Measurements from ENCODE around the gene ALDH1A1.

ALDH1A1 gene

DNA sequence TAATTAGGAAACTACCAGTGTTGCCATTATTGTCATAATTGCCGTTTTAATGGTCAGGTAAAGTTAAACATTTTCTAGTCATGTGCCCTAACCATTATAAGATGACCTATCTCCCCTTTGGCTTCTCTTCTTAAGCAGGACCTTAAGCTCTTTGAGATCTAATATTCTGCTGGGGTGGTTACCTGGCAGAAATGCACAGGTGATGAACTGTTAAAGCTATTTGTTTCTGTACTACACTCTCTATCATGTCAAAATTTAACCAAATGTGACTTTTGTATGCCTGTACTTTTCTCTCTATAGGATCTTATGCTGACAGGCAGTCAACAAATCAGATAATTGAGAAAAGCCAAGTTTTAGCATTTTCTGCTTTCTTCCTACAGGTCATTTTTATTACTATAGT, 23.3 kb downstream of the ALDH1A1 start:
- ATAC-seq (replicated peaks) (no peak), DNase-seq (no peak)
- peaks cover 0 to 1% of the 10 kb centered on the region in 2 donors for H3K9me3 Mint-ChIP-seq
- H3K27ac Mint-ChIP-seq = no peak overlapping the region
- no peaks in the 10 kb centered on the region for H3K36me3 Mint-ChIP-seq (ENCODE audit: insufficient read depth)
- no peaks in the 10 kb centered on the region for H3K27me3 Mint-ChIP-seq
- no peaks in the 10 kb centered on the region for H3K4me1 Mint-ChIP-seq (ENCODE audit: low read depth in 2 of 2)
- no peak overlapping the region for H3K4me3 Mint-ChIP-seq

DNA sequence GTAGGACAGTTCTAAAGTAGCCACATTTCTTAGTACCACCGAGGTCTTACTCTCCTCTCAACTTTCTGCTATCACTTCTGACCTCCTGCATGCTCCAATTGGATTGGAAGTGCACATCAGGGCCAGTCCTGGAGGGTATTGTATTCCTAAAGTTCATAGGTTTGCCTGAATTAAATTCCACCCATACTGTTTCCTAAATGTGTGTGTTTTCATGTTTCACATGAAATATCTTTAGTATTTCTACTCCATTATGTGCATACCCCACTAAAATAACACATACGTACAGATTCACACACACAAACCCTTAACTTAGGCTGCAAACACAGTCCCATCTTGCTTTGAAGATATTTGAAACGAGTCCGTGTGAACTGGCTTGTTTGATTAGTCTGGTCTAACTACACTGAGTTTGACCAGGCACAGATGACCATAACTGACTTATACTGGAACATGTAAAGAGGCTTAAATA, 24.8 kb downstream of the ALDH1A1 start:
- no peak for ATAC-seq (replicated peaks)
- H3K36me3 Mint-ChIP-seq (ENCODE audit: insufficient read depth) = no peaks in the 10 kb centered on the region
- H3K27me3 Mint-ChIP-seq = no peaks in the 10 kb centered on the region
- no peak overlapping the region for H3K27ac Mint-ChIP-seq
- DNase-seq = no peak
- H3K4me1 Mint-ChIP-seq (ENCODE audit: low read depth in 2 of 2) = no peaks in the 10 kb centered on the region
- H3K4me3 Mint-ChIP-seq = no peak overlapping the region
- peaks cover 0 to 1% of the 10 kb centered on the region in 2 donors for H3K9me3 Mint-ChIP-seq

- H3K27me3 Mint-ChIP-seq = no peaks in the 10 kb centered on the region
- no peak for DNase-seq
- H3K4me1 Mint-ChIP-seq (ENCODE audit: low read depth in 2 of 2) = no peaks in the 10 kb centered on the region
- H3K9me3 Mint-ChIP-seq = peaks cover 0 to 1% of the 10 kb centered on the region in 2 donors
- H3K4me3 Mint-ChIP-seq = no peak overlapping the region
- ATAC-seq (replicated peaks) = no peak
- H3K36me3 Mint-ChIP-seq (ENCODE audit: insufficient read depth) = no peaks in the 10 kb centered on the region
- no peak overlapping the region for H3K27ac Mint-ChIP-seq
These were observed 26.3 kb downstream of the ALDH1A1 start for GRCh38 chr9:72926506-72926905.

GRCh38 chr9:72925891-72926290, 27.0 kb downstream of the ALDH1A1 start:
- no peaks in the 10 kb centered on the region for H3K36me3 Mint-ChIP-seq (ENCODE audit: insufficient read depth)
- H3K27ac Mint-ChIP-seq = no peak overlapping the region
- DNase-seq (no peak), ATAC-seq (replicated peaks) (no peak)
- H3K27me3 Mint-ChIP-seq = no peaks in the 10 kb centered on the region
- no peak overlapping the region for H3K4me3 Mint-ChIP-seq
- peaks cover 0 to 3% of the 10 kb centered on the region in 2 donors for H3K9me3 Mint-ChIP-seq
- no peaks in the 10 kb centered on the region for H3K4me1 Mint-ChIP-seq (ENCODE audit: low read depth in 2 of 2)

DNA sequence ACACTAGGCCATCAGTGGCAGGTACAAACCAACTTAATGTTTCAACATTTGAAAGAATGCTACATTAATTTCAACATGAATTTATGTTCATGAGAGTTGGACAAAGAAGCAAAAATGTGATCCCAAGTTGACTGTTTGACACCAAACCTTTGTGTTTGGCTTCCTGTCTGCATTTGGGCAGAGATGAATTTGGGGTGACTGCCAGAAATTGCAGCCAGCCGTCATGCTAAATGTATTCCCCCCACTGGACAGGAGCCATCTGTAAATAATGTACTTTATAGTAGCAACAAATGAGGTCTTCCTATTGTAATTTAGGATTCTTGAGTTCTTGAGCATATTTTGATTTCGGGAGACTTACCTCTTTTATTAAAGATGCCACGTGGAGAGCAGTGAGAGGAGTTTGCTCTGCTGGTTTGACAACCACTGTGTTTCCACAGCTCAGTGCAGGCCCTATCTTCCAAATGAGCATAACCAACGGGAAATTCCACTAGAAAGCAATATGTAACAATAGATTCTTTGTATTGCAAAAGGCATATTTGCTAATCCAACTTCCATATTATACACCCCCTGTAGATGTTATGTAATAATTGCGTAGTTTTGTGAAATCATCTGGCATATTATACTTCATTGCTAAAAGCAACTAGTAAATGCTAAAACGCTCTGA, 27.6 kb downstream of the ALDH1A1 start:
- peaks cover 0 to 3% of the 10 kb centered on the region in 2 donors for H3K9me3 Mint-ChIP-seq
- no peaks in the 10 kb centered on the region for H3K36me3 Mint-ChIP-seq (ENCODE audit: insufficient read depth)
- DNase-seq (no peak), ATAC-seq (replicated peaks) (no peak)
- no peaks in the 10 kb centered on the region for H3K4me1 Mint-ChIP-seq (ENCODE audit: low read depth in 2 of 2)
- no peak overlapping the region for H3K4me3 Mint-ChIP-seq
- no peak overlapping the region for H3K27ac Mint-ChIP-seq
- H3K27me3 Mint-ChIP-seq = no peaks in the 10 kb centered on the region

DNA sequence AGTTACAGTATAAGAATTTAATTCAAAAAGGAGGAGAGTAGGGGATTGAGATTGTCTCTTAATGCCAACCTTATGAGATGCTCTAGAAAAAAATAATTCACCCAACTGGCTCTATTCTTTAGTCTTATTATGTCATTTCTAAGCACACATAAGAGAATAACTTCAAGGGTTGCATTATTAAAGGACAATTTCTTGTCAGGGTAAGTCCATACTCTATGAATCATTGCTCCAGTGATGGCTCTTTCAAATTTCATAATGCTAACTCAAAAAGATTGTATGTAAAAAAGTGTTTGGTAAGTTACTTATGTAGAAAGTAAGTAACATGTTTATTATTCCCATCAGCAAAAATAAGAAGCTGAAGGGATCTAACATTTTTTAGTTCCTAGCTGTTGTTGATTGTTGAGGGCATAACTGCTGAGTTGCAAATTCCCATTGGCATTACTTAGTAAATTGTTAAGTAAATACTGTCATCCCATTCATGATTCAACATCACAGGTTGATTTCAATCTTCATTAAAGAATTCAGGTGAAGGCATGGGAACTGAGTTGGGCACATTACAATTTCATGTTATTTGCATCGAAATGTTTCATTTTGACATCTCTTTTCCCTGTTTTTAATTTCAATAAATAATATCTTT, 28.6 kb downstream of the ALDH1A1 start:
- DNase-seq (no peak), ATAC-seq (replicated peaks) (no peak)
- Mint-ChIP-seq H3K4me3 (no peak overlapping the region), H3K9me3 (peaks cover 0 to 3% of the 10 kb centered on the region in 2 donors), H3K36me3 (ENCODE audit: insufficient read depth) (no peaks in the 10 kb centered on the region), H3K27me3 (no peaks in the 10 kb centered on the region), H3K4me1 (ENCODE audit: low read depth in 2 of 2) (no peaks in the 10 kb centered on the region), H3K27ac (no peak overlapping the region)

DNA sequence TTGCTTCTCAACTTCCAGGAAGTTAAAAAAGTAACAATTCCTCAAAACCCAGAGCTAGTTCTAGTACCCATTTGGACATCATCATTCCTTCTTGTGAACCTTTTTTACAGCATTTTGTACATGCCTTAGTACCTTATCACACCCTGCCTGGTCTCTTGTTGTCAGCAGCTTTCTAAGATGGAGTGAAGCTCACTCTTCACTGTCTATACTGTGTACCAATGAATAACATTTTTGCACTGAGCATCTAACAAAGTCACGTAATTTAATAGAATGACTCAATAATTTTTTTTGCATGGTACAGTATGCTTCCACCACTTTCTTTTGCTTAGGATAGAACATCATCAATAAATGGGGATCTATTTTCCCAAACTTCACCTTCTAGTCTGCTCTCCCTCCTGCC, 29.8 kb downstream of the ALDH1A1 start:
- peaks cover 0 to 1% of the 10 kb centered on the region in 2 donors for H3K9me3 Mint-ChIP-seq
- H3K27ac Mint-ChIP-seq = no peak overlapping the region
- ATAC-seq (replicated peaks) (no peak), DNase-seq (no peak)
- no peaks in the 10 kb centered on the region for H3K36me3 Mint-ChIP-seq (ENCODE audit: insufficient read depth)
- no peaks in the 10 kb centered on the region for H3K27me3 Mint-ChIP-seq
- H3K4me1 Mint-ChIP-seq (ENCODE audit: low read depth in 2 of 2) = no peaks in the 10 kb centered on the region
- no peak overlapping the region for H3K4me3 Mint-ChIP-seq

DNA sequence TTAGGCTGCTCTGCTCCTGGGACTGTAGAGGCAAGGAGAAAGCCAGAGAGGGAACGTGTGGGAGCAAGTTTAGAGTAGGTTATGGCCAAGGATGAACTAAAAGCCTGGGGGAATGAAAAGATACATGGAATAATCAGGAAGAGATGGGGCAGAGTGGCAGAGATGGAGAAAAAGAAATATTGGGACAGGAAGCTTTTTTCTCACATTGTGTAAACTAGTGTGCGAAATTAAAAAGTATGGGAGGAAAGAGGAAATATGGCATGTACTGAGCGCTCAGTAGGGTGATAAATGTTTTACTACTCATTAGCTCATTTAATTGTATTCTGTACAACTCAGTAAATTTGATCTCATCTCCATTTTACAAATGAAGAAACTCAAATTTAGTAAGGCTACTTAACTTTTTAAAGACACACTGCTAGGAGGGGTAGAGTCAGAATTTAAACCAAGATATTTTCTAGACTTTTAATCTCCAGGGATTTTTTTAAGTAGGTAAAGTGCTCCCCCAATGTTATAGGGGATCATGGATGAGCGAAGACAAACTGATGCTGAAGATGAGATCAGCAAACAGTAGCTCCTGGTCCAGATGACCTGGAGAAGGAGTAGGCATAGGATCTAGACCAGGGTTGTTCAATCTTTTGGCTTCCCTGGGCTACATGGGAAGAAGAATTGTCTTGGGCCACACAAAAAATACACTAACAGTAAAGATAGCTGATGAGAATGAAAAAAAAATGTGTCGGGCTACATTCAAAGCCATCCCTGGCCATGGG, 30.8 kb downstream of the ALDH1A1 start:
- H3K27ac Mint-ChIP-seq = no peak overlapping the region
- H3K27me3 Mint-ChIP-seq = no peaks in the 10 kb centered on the region
- peaks cover 0 to 1% of the 10 kb centered on the region in 2 donors for H3K9me3 Mint-ChIP-seq
- no peaks in the 10 kb centered on the region for H3K4me1 Mint-ChIP-seq (ENCODE audit: low read depth in 2 of 2)
- no peaks in the 10 kb centered on the region for H3K36me3 Mint-ChIP-seq (ENCODE audit: insufficient read depth)
- no peak overlapping the region for H3K4me3 Mint-ChIP-seq
- ATAC-seq (replicated peaks) = no peak
- DNase-seq = no peak

DNA sequence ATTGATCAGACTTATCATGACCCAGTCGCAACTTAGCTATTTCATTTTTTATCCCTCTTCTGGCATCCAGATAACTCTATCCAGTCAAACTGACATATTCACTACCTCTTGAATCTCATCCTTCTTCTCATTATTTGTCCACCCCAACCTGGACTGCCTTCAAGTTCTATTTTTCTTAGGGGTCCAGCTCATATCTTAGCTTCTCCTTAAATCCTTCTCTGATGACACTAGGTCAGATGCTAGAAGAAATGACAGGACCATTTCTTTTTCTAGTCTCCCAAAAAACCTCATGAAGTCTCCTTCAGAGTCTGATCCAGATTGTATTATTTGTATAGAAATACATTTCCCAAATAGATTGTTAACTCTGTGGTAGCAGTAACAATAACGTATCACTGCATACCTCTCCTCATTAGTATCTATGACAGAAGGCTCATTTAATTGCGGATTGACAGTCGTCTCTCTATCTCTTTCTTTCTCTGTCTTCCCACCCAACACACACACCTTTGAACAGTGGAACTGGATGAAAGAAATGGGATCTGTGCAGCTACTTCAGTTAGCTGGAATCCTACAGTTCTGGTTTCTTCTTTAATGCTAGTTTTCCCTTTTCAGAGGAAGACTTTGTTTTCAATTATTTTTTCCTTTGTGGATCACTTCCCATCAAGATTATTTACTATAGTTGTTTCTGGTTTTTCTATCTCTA, 33.5 kb downstream of the ALDH1A1 start:
- no peak for DNase-seq
- Mint-ChIP-seq H3K9me3 (peaks cover 0 to 1% of the 10 kb centered on the region in 2 donors), H3K4me1 (ENCODE audit: low read depth in 2 of 2) (no peaks in the 10 kb centered on the region), H3K27ac (no peak overlapping the region), H3K4me3 (no peak overlapping the region), H3K27me3 (no peaks in the 10 kb centered on the region), H3K36me3 (ENCODE audit: insufficient read depth) (no peaks in the 10 kb centered on the region)
- ATAC-seq (replicated peaks) = no peak

GRCh38 chr9:72917892-72918509, 34.9 kb downstream of the ALDH1A1 start:
- Mint-ChIP-seq H3K4me1 (ENCODE audit: low read depth in 2 of 2) (no peaks in the 10 kb centered on the region), H3K27me3 (no peaks in the 10 kb centered on the region), H3K4me3 (no peak overlapping the region), H3K9me3 (peaks cover 0 to 1% of the 10 kb centered on the region in 2 donors), H3K27ac (no peak overlapping the region), H3K36me3 (ENCODE audit: insufficient read depth) (no peaks in the 10 kb centered on the region)
- no peak for ATAC-seq (replicated peaks)
- DNase-seq = no peak

GRCh38 chr9:72915659-72916058, 37.2 kb downstream of the ALDH1A1 start:
- Mint-ChIP-seq H3K4me3 (no peak overlapping the region), H3K4me1 (ENCODE audit: low read depth in 2 of 2) (no peaks in the 10 kb centered on the region), H3K9me3 (no peaks in the 10 kb centered on the region), H3K27me3 (no peaks in the 10 kb centered on the region), H3K27ac (no peak overlapping the region), H3K36me3 (ENCODE audit: insufficient read depth) (no peaks in the 10 kb centered on the region)
- DNase-seq = no peak
- ATAC-seq (replicated peaks) = no peak

- Mint-ChIP-seq H3K27me3 (no peaks in the 10 kb centered on the region), H3K36me3 (ENCODE audit: insufficient read depth) (no peaks in the 10 kb centered on the region), H3K4me3 (no peak overlapping the region), H3K27ac (no peak overlapping the region), H3K9me3 (no peaks in the 10 kb centered on the region), H3K4me1 (ENCODE audit: low read depth in 2 of 2) (no peaks in the 10 kb centered on the region)
- ATAC-seq (replicated peaks) (no peak), DNase-seq (no peak)
These were observed 38.1 kb downstream of the ALDH1A1 start for GRCh38 chr9:72914750-72915149.

GRCh38 chr9:72913382-72914009, 39.4 kb downstream of the ALDH1A1 start:
- Mint-ChIP-seq H3K4me3 (no peak overlapping the region), H3K9me3 (no peaks in the 10 kb centered on the region), H3K27ac (no peak overlapping the region), H3K27me3 (no peaks in the 10 kb centered on the region), H3K36me3 (ENCODE audit: insufficient read depth) (no peaks in the 10 kb centered on the region), H3K4me1 (ENCODE audit: low read depth in 2 of 2) (no peaks in the 10 kb centered on the region)
- ATAC-seq (replicated peaks) = no peak
- no peak for DNase-seq

Data from effector memory CD8-positive, alpha-beta T cell (primary cell).